OCI-LY1 (cell line): ENCODE measurements around the gene MTMR12.

ENCODE experiments used
- H2AFZ ChIP-seq: fragments of 200-600 bp; sonication (generic), shearing (Covaris generic); 2 replicates; pipeline ENCODE4 v1.6.0; 2014; ENCODE audit warnings: antibody characterized with exemption, mild to moderate bottlenecking, low read length
- H3F3A ChIP-seq: fragments of 200-600 bp; sonication (generic), shearing (Covaris generic); 2 replicates; pipeline ENCODE4 v1.6.0; 2014; ENCODE audit warnings: mild to moderate bottlenecking, antibody characterized with exemption, low read length, moderate library complexity; ENCODE audit not compliant: insufficient read depth
- H3K27ac ChIP-seq: fragments of 200-600 bp; sonication (generic); 2 replicates; pipeline ENCODE4 v1.5.1; 2014; ENCODE audit warnings: low read length, mixed run types, mild to moderate bottlenecking, low read depth; ENCODE audit not compliant: poor library complexity, severe bottlenecking
- H3K27me3 ChIP-seq: fragments of 200-600 bp; sonication (generic); 2 replicates; pipeline ENCODE4 v1.6.0; 2014; ENCODE audit warnings: antibody characterized with exemption, mild to moderate bottlenecking, low read length, moderate library complexity; ENCODE audit not compliant: insufficient read depth
- H3K36me3 ChIP-seq: fragments of 200-600 bp; sonication (generic); 2 replicates; pipeline ENCODE4 v1.6.1; 2014; ENCODE audit warnings: mild to moderate bottlenecking, antibody characterized with exemption, low read length, moderate library complexity, mixed read lengths; ENCODE audit not compliant: insufficient read depth
- H3K4me1 ChIP-seq: fragments of 200-600 bp; sonication (generic); 2 replicates; pipeline ENCODE4 v1.5.1; 2014; ENCODE audit warnings: mild to moderate bottlenecking, low read length, moderate library complexity; ENCODE audit not compliant: insufficient read depth, severe bottlenecking
- H3K4me2 ChIP-seq: fragments of 200-600 bp; sonication (generic), shearing (Covaris generic); 2 replicates; pipeline ENCODE4 v1.6.1; 2014; ENCODE audit warnings: low read length
- H3K4me3 ChIP-seq: fragments of 200-600 bp; sonication (generic); 2 replicates; pipeline ENCODE4 v1.5.1; 2014; ENCODE audit warnings: low read length, low read depth, mild to moderate bottlenecking, mixed read lengths; ENCODE audit not compliant: poor library complexity, severe bottlenecking
- H3K79me2 ChIP-seq: fragments of 200-600 bp; shearing (Covaris generic); 2 replicates; pipeline ENCODE4 v1.6.1; 2016; ENCODE audit warnings: mixed run types, low read length, mixed read lengths; ENCODE audit not compliant: insufficient read depth
- H3K9ac ChIP-seq: fragments of 200-600 bp; sonication (generic), shearing (Covaris generic); 2 replicates; pipeline ENCODE4 v1.6.1; 2014; ENCODE audit warnings: mild to moderate bottlenecking, low read length, mixed read lengths
- H3K9me2 ChIP-seq: fragments of 200-600 bp; sonication (generic), shearing (Covaris generic); 2 replicates; pipeline ENCODE4 v1.6.1; 2014; ENCODE audit warnings: low read depth, mild to moderate bottlenecking, low read length, mixed read lengths
- H3K9me3 ChIP-seq: fragments of 200-600 bp; shearing (Covaris generic); 2 replicates; pipeline ENCODE4 v1.6.1; 2014; ENCODE audit warnings: low read length, mixed read lengths
- H4K20me1 ChIP-seq: fragments of 200-600 bp; sonication (generic), shearing (Covaris generic); 2 replicates; pipeline ENCODE4 v1.6.0; 2016; ENCODE audit warnings: mild to moderate bottlenecking, low read length; ENCODE audit not compliant: insufficient read depth
- CTCF ChIP-seq: fragments of 200-600 bp; sonication (generic), shearing (Covaris generic); IDR thresholded peaks from 2 replicates; pipeline ENCODE4 v1.5.1; 2017; ENCODE audit warnings: mild to moderate bottlenecking, antibody characterized with exemption, low read length, moderate library complexity, mixed read lengths
- EZH2 ChIP-seq: fragments of 200-600 bp; sonication (generic), shearing (Covaris generic); IDR thresholded peaks from 2 replicates; pipeline ENCODE4 v1.8.0; 2017; ENCODE audit warnings: borderline replicate concordance, mixed run types, mild to moderate bottlenecking, antibody characterized with exemption, low read length, moderate library complexity, mixed read lengths

The MTMR12 gene

GRCh38 chr5:32285510-32286138 lies 27.1 kb downstream of the MTMR12 start:
- no peak overlapping the region for H3K27ac ChIP-seq
- peaks cover 33% of the 10 kb centered on the region for H3K79me2 ChIP-seq
- H4K20me1 ChIP-seq: no peaks in the 10 kb centered on the region
- H3K4me2 ChIP-seq: no peak overlapping the region
- no peak overlapping the region for H2AFZ ChIP-seq
- H3K9me2 ChIP-seq: no peaks in the 10 kb centered on the region
- no peak overlapping the region for H3K9ac ChIP-seq
- no peaks in the 10 kb centered on the region for H3K27me3 ChIP-seq
- peaks cover 4% of the 10 kb centered on the region; the same call in 1 of the 2 replicates for H3K36me3 ChIP-seq
- H3K4me3 ChIP-seq: no peak overlapping the region
- H3F3A ChIP-seq: no peaks in the 10 kb centered on the region
- peaks cover 6% of the 10 kb centered on the region for H3K4me1 ChIP-seq
- no peaks in the 10 kb centered on the region for H3K9me3 ChIP-seq
- TF ChIP-seq CTCF (no peak), EZH2 (no peak)

DNA sequence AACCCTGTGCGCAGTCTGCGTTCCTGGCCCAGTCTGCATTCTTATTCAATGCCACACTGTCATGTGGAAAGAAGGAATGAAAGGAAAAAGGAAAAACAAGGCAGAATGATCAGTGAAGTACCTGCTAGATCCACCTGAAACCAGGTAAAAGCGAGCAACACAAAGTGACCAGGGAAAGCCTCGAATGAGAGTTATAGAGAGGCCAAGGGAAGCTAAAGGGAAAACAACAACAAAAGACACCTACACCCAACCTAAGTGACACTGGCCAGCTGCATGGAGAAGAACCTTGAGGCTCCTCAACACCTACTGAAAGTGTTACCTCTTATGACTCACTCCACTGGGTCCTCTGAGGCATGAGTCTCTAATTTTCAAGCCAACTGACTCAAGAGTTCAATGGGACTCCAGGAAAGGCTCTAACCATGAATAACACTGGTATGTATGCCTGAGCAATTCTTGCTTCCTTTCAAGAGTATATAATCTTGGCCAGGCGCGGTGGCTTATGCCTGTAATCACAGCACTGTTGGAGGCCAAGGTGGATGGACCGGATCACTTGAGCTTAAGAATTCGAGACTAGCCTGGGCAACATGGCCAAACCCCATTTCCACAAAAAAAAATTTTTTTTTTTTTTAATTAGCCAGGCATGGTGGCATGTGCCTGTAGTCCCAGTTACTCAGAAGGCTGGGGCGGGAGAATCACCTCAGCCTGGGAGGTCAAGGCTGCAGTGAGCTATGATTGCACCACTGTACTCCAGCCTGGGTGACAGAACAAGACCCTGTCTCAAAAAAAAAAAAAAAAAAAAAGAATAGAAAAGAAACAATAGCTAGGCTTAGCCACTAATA lies 29.0 kb downstream of the MTMR12 start:
- H3K27ac ChIP-seq: no peak overlapping the region
- no peaks in the 10 kb centered on the region for H3K9me2 ChIP-seq
- peaks cover 38% of the 10 kb centered on the region for H3K79me2 ChIP-seq
- no peaks in the 10 kb centered on the region for H3K27me3 ChIP-seq
- H3K4me1 ChIP-seq: peaks cover 19% of the 10 kb centered on the region
- H4K20me1 ChIP-seq: no peaks in the 10 kb centered on the region
- no peak overlapping the region for H3K4me3 ChIP-seq
- H3K9ac ChIP-seq: no peak overlapping the region
- no peaks in the 10 kb centered on the region; the same call in 1 of the 2 replicates for H3K36me3 ChIP-seq
- no peak overlapping the region for H2AFZ ChIP-seq
- H3K4me2 ChIP-seq: no peak overlapping the region
- H3F3A ChIP-seq: no peaks in the 10 kb centered on the region
- no peaks in the 10 kb centered on the region for H3K9me3 ChIP-seq
- TF ChIP-seq CTCF (no peak), EZH2 (no peak)

DNA sequence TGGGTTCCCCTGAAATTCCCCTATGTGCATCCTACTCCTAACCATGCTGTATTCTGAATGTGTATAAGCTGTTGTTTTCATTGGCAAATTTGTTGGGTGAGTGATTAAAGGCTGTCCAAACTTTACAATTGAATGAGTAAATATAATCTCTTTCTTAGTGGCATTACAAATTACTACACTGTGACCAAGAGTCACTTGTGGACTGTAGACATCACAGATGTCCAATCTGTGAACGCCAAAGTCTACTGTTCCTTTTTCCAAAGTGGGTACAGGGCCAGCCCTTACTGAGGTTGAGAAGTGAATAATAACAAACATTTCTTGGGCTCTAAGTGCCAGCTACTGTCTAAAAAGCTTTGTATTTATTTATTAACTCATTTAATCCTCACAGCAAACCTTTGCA lies 29.7 kb downstream of the MTMR12 start:
- Histone ChIP-seq H3K36me3 (no peaks in the 10 kb centered on the region; the same call in 1 of the 2 replicates), H3K4me2 (no peak overlapping the region), H3K9ac (no peak overlapping the region), H4K20me1 (no peaks in the 10 kb centered on the region), H3F3A (no peaks in the 10 kb centered on the region), H3K4me1 (peaks cover 26% of the 10 kb centered on the region), H3K4me3 (no peak overlapping the region), H3K27ac (no peak overlapping the region), H2AFZ (no peak overlapping the region), H3K79me2 (peaks cover 43% of the 10 kb centered on the region), H3K9me2 (no peaks in the 10 kb centered on the region), H3K9me3 (no peaks in the 10 kb centered on the region), H3K27me3 (no peaks in the 10 kb centered on the region)
- no peak for TF ChIP-seq EZH2
- no peak for TF ChIP-seq CTCF
